Right atrium auricular region (tissue), 2 donors: ENCODE measurements around the gene KRTAP20-1. TPM values are rescaled to one million over a fixed set of nuclear protein-coding genes. Genes with fewer than 3 reads are reported as not detected.

Source experiments
- DNase-seq: peaks from one replicate; pipeline ENCODE4 v3.0.0-alpha.2; 2019; ENCODE audit warnings: low spot score
- H3K27ac ChIP-seq, 2 donors: fragments of 200-600 bp; sonication (generic); 1 replicate in 1 of 2; 2 replicates in 1 of 2; pipeline ENCODE4 v1.5.1; 2016 to 2019
- H3K27me3 ChIP-seq, 2 donors: fragments of 200-600 bp; sonication (generic); one replicate each; pipeline versions ENCODE4 v1.5.1 to v1.6.0; 2017 to 2019
- H3K36me3 ChIP-seq: fragments of 200-600 bp; sonication (generic); one replicate; pipeline ENCODE4 v1.5.1; 2016
- H3K4me1 ChIP-seq, 2 donors: fragments of 200-600 bp; sonication (generic); one replicate each; pipeline versions ENCODE4 v1.5.1 to v1.6.0; 2017 to 2019
- H3K4me3 ChIP-seq, 2 donors: fragments of 200-600 bp; sonication (generic); 1 replicate in 1 of 2; 2 replicates in 1 of 2; pipeline ENCODE4 v1.5.1; 2017 to 2019; ENCODE audit warnings: mild to moderate bottlenecking in 1 of 2, moderate library complexity in 1 of 2
- H3K9me3 ChIP-seq, 2 donors: fragments of 200-600 bp; sonication (generic); one replicate each; pipeline ENCODE4 v1.5.1; 2019
- total RNA-seq, 2 donors: library from RNA; depleted of rRNA; stranded (reverse); fragments of >200 nt; gene quantifications; one replicate each; pipeline ENCODE4 v1.1.0, GENCODE V29; 2016
- TF ChIP-seq, protein P1 (sequence below), 2 donors: fragments of 200-600 bp; sonication (generic); IDR thresholded peaks; one replicate each; pipeline ENCODE4 v1.5.1; 2019; ENCODE audit warnings: antibody characterized with exemption in 2 of 2

KRTAP20-1 gene
- total RNA-seq, 2 donors from 2014 or later = not detected

DNA sequence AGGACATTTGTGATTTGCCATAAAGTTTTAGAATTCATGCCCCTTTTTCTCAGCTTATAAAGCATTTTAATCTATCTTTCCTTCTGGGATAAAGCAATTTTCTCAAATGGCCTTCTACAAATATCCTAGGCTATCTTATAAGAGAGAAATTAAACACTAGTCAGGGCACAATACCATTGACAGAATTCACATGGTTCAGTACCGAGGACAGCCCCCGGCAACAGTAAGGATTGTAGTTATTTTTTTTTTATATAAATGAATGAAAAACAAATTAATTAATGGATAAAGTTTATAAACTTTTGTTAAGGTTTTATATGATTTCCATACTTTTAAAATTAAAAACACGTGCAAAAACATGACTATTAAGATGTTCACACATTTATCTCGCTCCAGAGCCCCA is 11.9 kb downstream of the KRTAP20-1 start:
- H3K27me3 ChIP-seq = no peaks in the 10 kb centered on the region
- TF ChIP-seq, protein P1, sequence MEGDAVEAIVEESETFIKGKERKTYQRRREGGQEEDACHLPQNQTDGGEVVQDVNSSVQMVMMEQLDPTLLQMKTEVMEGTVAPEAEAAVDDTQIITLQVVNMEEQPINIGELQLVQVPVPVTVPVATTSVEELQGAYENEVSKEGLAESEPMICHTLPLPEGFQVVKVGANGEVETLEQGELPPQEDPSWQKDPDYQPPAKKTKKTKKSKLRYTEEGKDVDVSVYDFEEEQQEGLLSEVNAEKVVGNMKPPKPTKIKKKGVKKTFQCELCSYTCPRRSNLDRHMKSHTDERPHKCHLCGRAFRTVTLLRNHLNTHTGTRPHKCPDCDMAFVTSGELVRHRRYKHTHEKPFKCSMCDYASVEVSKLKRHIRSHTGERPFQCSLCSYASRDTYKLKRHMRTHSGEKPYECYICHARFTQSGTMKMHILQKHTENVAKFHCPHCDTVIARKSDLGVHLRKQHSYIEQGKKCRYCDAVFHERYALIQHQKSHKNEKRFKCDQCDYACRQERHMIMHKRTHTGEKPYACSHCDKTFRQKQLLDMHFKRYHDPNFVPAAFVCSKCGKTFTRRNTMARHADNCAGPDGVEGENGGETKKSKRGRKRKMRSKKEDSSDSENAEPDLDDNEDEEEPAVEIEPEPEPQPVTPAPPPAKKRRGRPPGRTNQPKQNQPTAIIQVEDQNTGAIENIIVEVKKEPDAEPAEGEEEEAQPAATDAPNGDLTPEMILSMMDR (IDR thresholded peaks at IDR 0.05) = no peak
- no peaks in the 10 kb centered on the region for H3K9me3 ChIP-seq
- H3K27ac ChIP-seq = no peak overlapping the region
- no peak for DNase-seq
- no peaks in the 10 kb centered on the region for H3K36me3 ChIP-seq
- H3K4me3 ChIP-seq = no peak overlapping the region
- no peaks in the 10 kb centered on the region for H3K4me1 ChIP-seq

DNA sequence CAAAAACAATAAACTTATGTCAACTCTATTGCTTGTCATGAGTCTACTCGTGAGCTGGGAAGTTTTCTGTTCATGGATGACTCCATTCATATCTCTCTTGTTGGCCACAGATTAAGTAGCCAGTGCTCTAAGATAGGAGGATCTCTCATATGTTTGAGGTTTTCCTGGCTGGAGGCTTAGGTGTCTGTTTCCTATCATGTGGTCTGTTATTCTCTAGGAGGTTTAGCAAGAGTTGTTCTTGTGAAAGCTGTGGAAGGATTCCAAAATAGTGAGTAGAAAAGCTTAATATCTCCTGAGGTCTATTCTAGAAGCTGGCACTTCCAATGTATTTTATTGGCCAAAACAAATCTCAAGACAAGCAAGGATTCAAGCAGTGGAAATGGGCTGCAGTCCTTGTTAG is 13.0 kb downstream of the KRTAP20-1 start:
- no peak overlapping the region for H3K27ac ChIP-seq
- H3K27me3 ChIP-seq = no peaks in the 10 kb centered on the region
- no peak overlapping the region for H3K4me3 ChIP-seq
- TF ChIP-seq, protein P1 (IDR thresholded peaks at IDR 0.05) = no peak
- H3K9me3 ChIP-seq = no peaks in the 10 kb centered on the region
- DNase-seq = no peak
- no peaks in the 10 kb centered on the region for H3K4me1 ChIP-seq
- H3K36me3 ChIP-seq = no peaks in the 10 kb centered on the region

DNA sequence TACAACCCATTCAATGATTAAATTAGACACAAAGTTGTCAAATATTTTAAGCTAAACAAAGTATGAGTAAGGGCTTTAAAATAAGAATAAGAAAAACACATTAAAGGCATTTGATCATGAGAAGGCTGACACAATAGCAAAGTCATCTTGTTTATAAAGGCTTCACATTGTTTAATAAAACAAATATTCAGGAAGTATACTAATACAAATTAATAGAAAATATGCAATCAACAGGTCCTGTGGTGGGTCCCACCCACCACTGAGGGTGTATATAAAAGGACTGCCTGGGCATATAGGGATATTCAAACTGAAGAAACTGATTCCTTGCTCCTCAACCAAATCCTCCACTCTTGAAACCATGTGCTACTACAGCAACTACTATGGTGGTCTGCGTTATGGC is 18.7 kb downstream of the KRTAP20-1 start, which contains the start of gene KRTAP20-2:
TSS of gene KRTAP20-2 (plus strand) at position 301 of the 400 bp plus-strand sequence. CDS start at position 359, 58 bp downstream.
- no peaks in the 10 kb centered on the region for H3K36me3 ChIP-seq
- H3K27ac ChIP-seq = no peak within 1 kb of the TSS
- TF ChIP-seq, protein P1 (IDR thresholded peaks at IDR 0.05) = no peak
- no peaks in the 10 kb centered on the region for H3K27me3 ChIP-seq
- no peaks in the 10 kb centered on the region for H3K4me1 ChIP-seq
- H3K9me3 ChIP-seq = no peaks in the 10 kb centered on the region
- DNase-seq = no peak
- no peak within 1 kb of the TSS for H3K4me3 ChIP-seq

DNA sequence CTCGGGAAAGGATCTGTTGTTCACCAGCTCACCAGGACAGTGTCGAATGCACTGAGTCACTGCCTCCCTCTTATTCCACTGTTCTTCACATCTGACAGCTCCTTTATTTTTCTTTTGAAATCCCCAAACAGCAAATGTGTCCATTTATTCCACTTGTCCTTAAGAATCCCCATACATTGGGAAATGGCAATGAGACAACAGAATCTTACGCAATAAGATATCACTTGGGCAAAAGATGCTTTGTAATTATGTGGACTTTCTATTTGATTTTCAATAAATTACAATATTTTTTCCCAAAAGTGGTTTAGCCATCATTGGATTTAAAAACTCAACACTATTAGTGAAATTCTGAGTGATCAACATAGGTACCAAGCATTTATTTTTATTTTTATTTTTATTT is 22.5 kb downstream of the KRTAP20-1 start:
- H3K27ac ChIP-seq = no peak overlapping the region
- H3K36me3 ChIP-seq = no peaks in the 10 kb centered on the region
- no peaks in the 10 kb centered on the region for H3K9me3 ChIP-seq
- no peaks in the 10 kb centered on the region for H3K4me1 ChIP-seq
- no peak overlapping the region for H3K4me3 ChIP-seq
- DNase-seq = no peak
- H3K27me3 ChIP-seq = no peaks in the 10 kb centered on the region
- TF ChIP-seq, protein P1 (IDR thresholded peaks at IDR 0.05) = no peak

DNA sequence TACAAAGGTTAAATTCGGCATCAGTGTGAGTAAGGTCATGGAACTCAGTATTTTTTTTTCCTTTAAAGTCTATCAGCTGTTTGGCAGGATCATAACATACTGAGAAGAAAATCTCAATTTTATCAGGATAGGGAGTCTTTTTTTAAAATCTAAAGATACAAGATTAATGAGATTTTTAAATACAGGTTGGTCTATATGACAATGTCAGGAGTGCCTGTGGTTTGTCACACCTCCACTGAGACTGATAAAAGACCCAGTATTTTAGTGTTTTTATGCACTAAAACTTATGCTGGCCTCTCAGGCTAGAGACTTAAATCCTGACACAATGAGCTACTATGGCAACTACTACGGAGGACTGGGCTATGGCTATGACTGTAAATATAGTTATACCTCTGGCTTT is 26.3 kb downstream of the KRTAP20-1 start, which contains the start of gene KRTAP20-3:
TSS of gene KRTAP20-3 (plus strand) at position 301 of the 400 bp plus-strand sequence.
- no peaks in the 10 kb centered on the region for H3K4me1 ChIP-seq
- DNase-seq = no peak
- TF ChIP-seq, protein P1 (IDR thresholded peaks at IDR 0.05) = no peak
- H3K27ac ChIP-seq = no peak within 1 kb of the TSS
- no peak within 1 kb of the TSS for H3K4me3 ChIP-seq
- no peaks in the 10 kb centered on the region for H3K36me3 ChIP-seq
- H3K27me3 ChIP-seq = no peaks in the 10 kb centered on the region
- H3K9me3 ChIP-seq = no peaks in the 10 kb centered on the region

DNA sequence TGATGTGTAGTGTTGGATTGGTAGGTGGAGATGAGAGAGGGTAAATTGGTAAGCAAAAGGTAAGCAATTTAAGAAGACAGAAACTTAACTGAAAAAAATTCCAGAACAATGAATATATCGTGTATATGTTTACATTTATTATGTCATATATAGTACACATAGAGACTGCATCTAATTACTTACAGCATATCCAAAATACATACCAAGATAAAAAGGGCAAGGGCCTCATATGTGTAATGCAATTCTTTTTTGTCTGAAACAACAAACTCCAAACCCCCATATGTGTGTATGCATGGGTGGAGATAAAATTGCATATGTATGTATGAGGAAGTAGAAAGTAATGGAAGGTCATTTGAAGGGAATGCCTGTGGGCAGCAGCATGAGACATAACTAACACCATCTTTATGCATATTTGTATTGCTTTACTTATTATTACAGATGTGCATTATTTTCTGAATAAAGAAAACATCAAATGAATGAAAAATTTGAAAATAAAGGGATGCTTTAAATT is 30.7 kb downstream of the KRTAP20-1 start:
- Histone ChIP-seq H3K4me3 (no peak overlapping the region), H3K27ac (no peak overlapping the region), H3K9me3 (no peaks in the 10 kb centered on the region), H3K36me3 (no peaks in the 10 kb centered on the region), H3K4me1 (no peaks in the 10 kb centered on the region), H3K27me3 (no peaks in the 10 kb centered on the region)
- TF ChIP-seq, protein P1 (IDR thresholded peaks at IDR 0.05) = no peak
- no peak for DNase-seq
